Left forelimb (tissue), 1 donor: ENCODE measurements around the gene S1PR5.
"Not testable (repeated sequence)": the region's sequence is repeated elsewhere in the genome, so short reads cannot be mapped to it uniquely, and the experiment has no call there.

Experiments
- DNase-seq: peaks from one replicate; pipeline ENCODE4 v3.0.0-alpha.2; 2018; ENCODE audit warnings: low spot score

The S1PR5 gene

DNA sequence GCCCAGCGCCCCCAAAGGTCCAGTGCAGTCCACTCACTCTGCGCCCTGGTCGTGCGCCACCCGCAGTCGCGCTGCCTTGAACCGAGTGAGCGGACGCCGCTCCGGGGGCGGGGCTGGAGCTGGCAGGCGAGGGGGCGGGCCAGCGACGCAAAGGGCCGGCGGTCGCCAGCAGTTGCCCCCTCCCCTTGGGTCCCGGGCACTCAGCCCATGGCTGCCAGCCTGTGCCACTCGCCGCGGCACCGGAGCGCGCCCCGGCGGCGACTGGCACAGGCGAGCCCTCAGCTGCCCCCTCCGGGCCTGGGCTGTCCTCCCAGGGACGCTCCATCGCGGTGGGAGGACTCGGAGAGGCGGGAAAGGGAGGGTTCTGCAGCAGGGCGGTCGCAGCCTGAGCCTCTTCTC lies at the start of gene S1PR5:
S1PR5 (minus strand) TSS at position 87 of the 399 bp plus-strand sequence. CDS start 2,436 bp downstream, outside the sequence.
- DNase-seq: no peak

- no peak for DNase-seq
These were observed 49.6 kb upstream of the S1PR5 start for GRCh38 chr19:10566658-10567410.

- no peak for DNase-seq
These were observed 49.1 kb upstream of the S1PR5 start for GRCh38 chr19:10566408-10566657.

- peak; percentile 99 for DNase-seq
These were observed 48.5 kb upstream of the S1PR5 start, which contains the start of gene KRI1 for GRCh38 chr19:10565567-10566407. Gene KRI1, minus strand, starts transcription at chr19:10566010. Its CDS starts 11 bp downstream, at chr19:10565999.

GRCh38 chr19:10565028-10565566 lies 47.9 kb upstream of the S1PR5 start:
- no peak for DNase-seq

- DNase-seq: no peak
These were observed 45.4 kb upstream of the S1PR5 start for GRCh38 chr19:10562609-10563008.

DNA sequence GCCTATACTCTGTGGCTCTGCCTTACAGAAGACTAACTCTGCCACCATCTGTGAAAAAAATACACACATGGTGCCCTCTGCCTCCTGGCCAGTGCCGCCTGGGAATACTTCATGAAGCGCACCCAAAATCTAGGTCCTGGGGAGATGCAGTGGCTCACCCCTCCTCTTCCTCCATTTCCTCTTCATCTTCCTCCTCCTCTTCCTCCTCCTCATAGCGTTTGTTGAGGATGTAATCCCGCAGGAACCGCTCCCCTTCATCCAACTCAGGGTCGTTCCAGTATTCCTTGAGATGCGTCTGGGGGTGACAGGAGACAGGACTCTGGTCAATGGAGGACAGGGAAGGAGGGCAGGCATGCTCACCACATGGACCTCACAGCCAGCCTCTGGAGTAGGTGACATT lies 42.9 kb upstream of the S1PR5 start:
- no peak for DNase-seq

GRCh38 chr19:10557603-10558197 lies 40.5 kb upstream of the S1PR5 start:
- no peak for DNase-seq

DNA sequence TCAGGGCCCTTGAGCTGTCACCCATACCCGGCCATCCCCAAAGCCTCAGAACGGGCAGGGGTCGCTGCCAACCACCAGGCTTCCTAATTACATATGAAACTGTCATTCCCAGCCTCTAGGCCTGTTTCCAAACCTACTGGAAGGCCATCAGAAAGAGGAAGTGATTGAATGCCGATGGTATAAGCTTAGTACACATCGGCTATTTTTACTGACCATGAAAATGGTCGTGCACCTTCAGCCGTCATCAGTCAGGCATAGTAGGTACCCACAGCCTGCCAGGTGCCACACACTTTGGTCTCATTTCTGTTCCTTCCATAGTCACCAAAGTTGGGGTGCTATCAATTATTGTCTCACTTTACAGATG lies 38.3 kb upstream of the S1PR5 start:
- DNase-seq: no peak

- no peak for DNase-seq
These were observed 37.7 kb upstream of the S1PR5 start for GRCh38 chr19:10554760-10555609.

GRCh38 chr19:10553943-10554381 lies 36.7 kb upstream of the S1PR5 start:
- DNase-seq: no peak

- no peak for DNase-seq
These were observed 35.9 kb upstream of the S1PR5 start for GRCh38 chr19:10553087-10553667.

DNA sequence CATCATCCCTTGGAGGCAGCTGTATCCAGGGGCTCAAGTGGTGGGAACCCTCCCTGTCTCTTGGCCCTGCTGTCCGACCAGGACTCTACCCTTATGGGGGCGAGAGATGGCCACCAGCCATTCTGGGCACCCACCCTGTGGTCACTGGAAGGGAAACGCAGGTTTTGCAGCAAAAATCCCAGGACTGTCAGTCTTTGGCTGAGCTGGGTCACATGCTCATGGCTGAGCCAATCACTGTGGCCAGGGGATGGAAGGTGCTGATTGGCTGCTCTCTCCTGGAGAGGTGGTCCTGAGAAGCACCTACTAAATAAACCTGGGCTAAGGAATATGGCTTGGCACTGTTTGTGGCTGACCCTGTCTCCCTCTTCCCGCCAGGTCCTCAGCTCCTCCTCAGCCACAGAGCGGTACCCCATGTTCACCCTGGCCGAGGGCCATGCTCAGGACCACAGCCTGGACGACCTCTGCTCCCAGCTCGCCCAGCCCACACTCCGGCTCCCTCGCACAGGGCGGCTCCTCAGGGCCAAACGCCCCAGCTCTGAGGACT lies 35.3 kb upstream of the S1PR5 start:
- no peak for DNase-seq

DNA sequence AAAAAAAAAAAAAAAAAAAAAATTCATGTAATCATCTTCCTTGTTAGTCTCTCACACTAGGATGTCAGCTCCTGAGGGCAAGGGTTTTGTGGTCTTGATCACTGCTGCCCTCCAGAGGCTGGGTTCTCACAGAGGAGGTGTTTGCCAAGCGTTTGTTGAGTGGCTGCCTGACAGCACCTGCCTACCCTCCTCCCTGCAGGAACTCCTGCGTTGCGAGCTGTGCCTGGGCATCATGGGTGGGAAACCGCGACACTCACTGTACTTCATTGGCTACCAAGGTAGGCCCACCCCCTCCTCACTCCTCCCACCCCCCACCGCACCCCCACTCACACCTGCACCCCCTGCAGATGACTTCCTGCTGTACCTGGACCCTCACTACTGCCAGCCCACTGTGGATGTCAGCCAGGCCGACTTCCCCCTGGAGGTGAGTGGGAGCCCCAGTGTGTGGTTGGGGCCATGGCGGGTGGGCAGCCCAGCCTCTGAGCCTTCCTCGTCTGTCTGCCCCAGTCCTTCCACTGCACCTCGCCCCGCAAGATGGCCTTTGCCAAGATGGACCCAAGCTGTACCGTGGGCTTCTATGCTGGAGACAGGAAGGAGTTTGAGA lies 34.6 kb upstream of the S1PR5 start:
- DNase-seq: no peak

- DNase-seq: not testable (repeated sequence)
These were observed 33.8 kb upstream of the S1PR5 start for GRCh38 chr19:10551006-10551405.

- DNase-seq: no peak
These were observed 33.1 kb upstream of the S1PR5 start for GRCh38 chr19:10550336-10550735.

- DNase-seq: no peak
These were observed 32.5 kb upstream of the S1PR5 start for GRCh38 chr19:10549733-10550132.

DNA sequence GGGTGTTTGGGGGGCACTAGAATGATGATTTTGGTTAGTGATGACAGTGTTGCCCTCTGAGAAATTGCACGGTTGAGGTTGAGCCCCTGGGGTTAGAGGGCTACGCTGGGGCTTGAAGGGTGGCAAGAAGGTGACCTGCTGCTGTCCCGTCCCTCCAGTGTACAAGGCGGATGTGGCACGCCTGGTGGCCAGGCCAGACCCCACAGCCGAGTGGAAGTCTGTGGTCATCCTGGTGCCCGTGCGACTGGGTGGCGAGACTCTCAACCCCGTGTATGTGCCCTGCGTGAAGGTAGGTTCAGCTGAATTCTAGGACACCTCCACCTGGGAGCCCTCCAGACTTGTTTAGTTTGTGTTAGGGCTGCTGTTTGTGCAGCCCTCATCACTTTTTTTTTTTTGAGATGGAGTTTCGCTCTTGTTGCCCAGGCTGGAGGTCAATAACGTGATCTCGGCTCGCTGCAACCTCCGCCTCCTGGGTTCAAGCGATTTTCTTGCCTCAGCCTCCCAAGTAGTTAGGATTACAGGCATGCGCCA lies 31.6 kb upstream of the S1PR5 start:
- no peak for DNase-seq

GRCh38 chr19:10546817-10547216 lies 29.6 kb upstream of the S1PR5 start:
- DNase-seq: no peak

DNA sequence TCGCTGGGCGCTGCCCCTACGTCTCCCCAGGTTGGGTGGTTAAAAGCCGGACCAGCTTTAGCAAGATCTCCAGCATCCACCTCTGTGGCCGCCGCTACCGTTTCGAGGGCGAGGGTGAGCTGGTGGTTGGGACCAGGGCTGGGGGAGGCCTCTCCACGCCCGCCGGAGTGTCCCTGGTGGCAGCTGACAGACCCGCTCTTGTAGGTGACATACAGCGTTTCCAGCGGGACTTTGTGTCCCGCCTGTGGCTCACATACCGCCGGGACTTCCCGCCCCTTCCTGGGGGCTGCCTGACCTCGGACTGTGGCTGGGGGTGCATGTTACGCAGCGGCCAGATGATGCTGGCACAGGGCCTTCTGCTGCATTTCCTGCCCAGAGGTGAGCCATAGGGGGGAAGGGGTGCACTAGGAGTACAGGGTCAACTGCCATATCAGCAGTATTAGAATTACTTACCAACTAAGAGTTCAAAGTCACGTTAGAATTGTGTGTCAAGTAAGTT lies 27.6 kb upstream of the S1PR5 start:
- DNase-seq: no peak
